CD4-positive, alpha-beta T cell (primary cell): ENCODE data around the gene CFAP157. TPM values are rescaled to one million over a fixed set of nuclear protein-coding genes. Genes with fewer than 3 reads are reported as not detected.

Experiments used
- ATAC-seq: fragments of 200-7000 bp; cut with Tn5 transposase; one replicate; pipeline ENCODE4 v1.10.0; 2022; ENCODE audit warnings: mild to moderate bottlenecking; ENCODE audit not compliant: poor library complexity
- CTCF ChIA-PET: fragments of 350-600 bp; sonication (Branson Sonifier 250); formaldehyde crosslinking; loops from one replicate; lab custom pipeline; 2021; ENCODE audit warnings: antibody characterized with exemption, inconsistent platforms; lab: Charles Lee
- POLR2A ChIA-PET: fragments of 350-600 bp; sonication (Branson Sonifier 250); formaldehyde crosslinking; loops from one replicate; lab custom pipeline; 2021; ENCODE audit warnings: antibody characterized with exemption, inconsistent platforms; lab: Charles Lee
- DNase-seq, 14 experiments: peaks; one replicate each; pipeline ENCODE4 v3.0.0-alpha.2; 2013 to 2020; ENCODE audit warnings: mixed read lengths in 2 of 14
- H3K27ac ChIP-seq, 2 donors: one replicate each; pipeline versions ENCODE4 v1.5.1 to v1.7.0; 2013; ENCODE audit warnings: low read length in 2 of 2, low read depth in 1 of 2, mild to moderate bottlenecking in 1 of 2
- H3K27me3 ChIP-seq, 2 experiments: 1 replicate in 1 of 2; 2 replicates in 1 of 2; pipeline versions ENCODE4 v1.6.1 to v1.7.0; 2013; ENCODE audit warnings: low read length in 2 of 2, control low read depth in 1 of 2, mild to moderate bottlenecking in 1 of 2, moderate library complexity in 1 of 2; ENCODE audit not compliant: insufficient read depth in 2 of 2, control insufficient read depth in 1 of 2
- H3K36me3 ChIP-seq: one replicate; pipeline ENCODE4 v1.6.1; 2013; ENCODE audit warnings: low read length, control low read depth; ENCODE audit not compliant: insufficient read depth
- H3K4me1 ChIP-seq: one replicate; pipeline ENCODE4 v1.6.1; 2013; ENCODE audit warnings: low read length, control low read depth; ENCODE audit not compliant: insufficient read depth
- H3K4me3 ChIP-seq: one replicate; pipeline ENCODE4 v1.5.1; 2013; ENCODE audit warnings: mild to moderate bottlenecking, low read length, moderate library complexity
- H3K9me3 ChIP-seq, 2 experiments: 1 replicate in 1 of 2; 2 replicates in 1 of 2; pipeline versions ENCODE4 v1.6.1 to v1.7.0; 2013; ENCODE audit warnings: low read length in 2 of 2, mild to moderate bottlenecking in 2 of 2, control low read depth in 1 of 2, moderate library complexity in 1 of 2; ENCODE audit not compliant: control insufficient read depth in 1 of 2, insufficient read depth in 1 of 2
- H3K27ac Mint-ChIP-seq: one replicate; pipeline ENCODE4 v1.8.0; 2020; ENCODE audit warnings: mixed read lengths
- H3K27me3 Mint-ChIP-seq: one replicate; pipeline ENCODE4 v1.8.0; 2021; ENCODE audit warnings: mixed read lengths
- H3K36me3 Mint-ChIP-seq: one replicate; pipeline ENCODE4 v1.8.0; 2021; ENCODE audit warnings: low read depth, mixed read lengths
- H3K4me1 Mint-ChIP-seq: one replicate; pipeline ENCODE4 v1.8.0; 2021; ENCODE audit warnings: low read depth, mixed read lengths
- H3K4me3 Mint-ChIP-seq: one replicate; pipeline ENCODE4 v1.8.0; 2020; ENCODE audit warnings: mild to moderate bottlenecking, mixed read lengths
- H3K9me3 Mint-ChIP-seq: one replicate; pipeline ENCODE4 v1.8.0; 2020; ENCODE audit warnings: mixed read lengths
- intact Hi-C, 2 experiments: fragments of 100-400 bp; cut with DNase I in 1 of 2; cut with micrococcal nuclease in 1 of 2; formaldehyde crosslinking; loops; one replicate each; pipeline versions ENCODE4 v1.15.1 to v1.9.0; 2023 to 2025; cut with DNase I, micrococcal nuclease
- total RNA-seq, 174 experiments: library from RNA in 2 of 174; stranded (reverse) in 2 of 174; gene quantifications; one replicate each; pipeline ENCODE4 v1.2.3 and lab custom pipeline; 2021 to 2026
- TF ChIP-seq, protein P1 (sequence below): fragments of 200-600 bp; IDR thresholded peaks from one replicate; pipeline ENCODE4 v1.8.0; 2022; ENCODE audit warnings: antibody characterized with exemption, mild to moderate bottlenecking

CFAP157 gene
- total RNA-seq, 2 experiments from 2014 or later, result 0.11 TPM; not detected in 1

- H3K27ac ChIP-seq, result peak overlapping the region; percentile 73 to 75
- peaks cover 22% of the 10 kb centered on the region for H3K4me1 ChIP-seq
- H3K27me3 ChIP-seq, result no peaks in the 10 kb centered on the region
- intact Hi-C loops, result loop anchor here (1.0 to 10.0 kb wide), 8 partner anchors 36 to 795 kb away; partner anchors contain the start of gene ST6GALNAC4 (in 1 of the 2)
- H3K9me3 ChIP-seq, result no peaks in the 10 kb centered on the region
- Mint-ChIP-seq H3K27me3 (no peaks in the 10 kb centered on the region), H3K4me3 (peak overlapping the region; percentile 99), H3K9me3 (no peaks in the 10 kb centered on the region), H3K36me3 (peaks cover 27% of the 10 kb centered on the region), H3K27ac (peak overlapping the region; percentile 83), H3K4me1 (peaks cover 16% of the 10 kb centered on the region)
- POLR2A ChIA-PET, result interaction anchor here (0.6 to 2.3 kb wide), 15 partner anchors 15 to 491 kb away, joined by 3 to 40 read pairs (median 7); partner anchors contain the start of genes CDK9, LRSAM1, PIP5KL1 and PTRH1
- no peak for ATAC-seq
- H3K36me3 ChIP-seq, result peaks cover 48% of the 10 kb centered on the region
- DNase-seq, result peak in 1 of 14 experiments; percentile 44
- CTCF ChIA-PET, result interaction anchor here (0.6 to 3.2 kb wide), 29 partner anchors 10 to 332 kb away, joined by 3 to 43 read pairs (median 6); partner anchors contain the start of genes CDK9, NAIF1, PTRH1 and SH2D3C
- H3K4me3 ChIP-seq, result no peak overlapping the region
- TF ChIP-seq, protein P1, sequence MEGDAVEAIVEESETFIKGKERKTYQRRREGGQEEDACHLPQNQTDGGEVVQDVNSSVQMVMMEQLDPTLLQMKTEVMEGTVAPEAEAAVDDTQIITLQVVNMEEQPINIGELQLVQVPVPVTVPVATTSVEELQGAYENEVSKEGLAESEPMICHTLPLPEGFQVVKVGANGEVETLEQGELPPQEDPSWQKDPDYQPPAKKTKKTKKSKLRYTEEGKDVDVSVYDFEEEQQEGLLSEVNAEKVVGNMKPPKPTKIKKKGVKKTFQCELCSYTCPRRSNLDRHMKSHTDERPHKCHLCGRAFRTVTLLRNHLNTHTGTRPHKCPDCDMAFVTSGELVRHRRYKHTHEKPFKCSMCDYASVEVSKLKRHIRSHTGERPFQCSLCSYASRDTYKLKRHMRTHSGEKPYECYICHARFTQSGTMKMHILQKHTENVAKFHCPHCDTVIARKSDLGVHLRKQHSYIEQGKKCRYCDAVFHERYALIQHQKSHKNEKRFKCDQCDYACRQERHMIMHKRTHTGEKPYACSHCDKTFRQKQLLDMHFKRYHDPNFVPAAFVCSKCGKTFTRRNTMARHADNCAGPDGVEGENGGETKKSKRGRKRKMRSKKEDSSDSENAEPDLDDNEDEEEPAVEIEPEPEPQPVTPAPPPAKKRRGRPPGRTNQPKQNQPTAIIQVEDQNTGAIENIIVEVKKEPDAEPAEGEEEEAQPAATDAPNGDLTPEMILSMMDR, result no peak
Measured at GRCh38 chr9:127735530-127736185, 28.9 kb downstream of the CFAP157 start.

- H3K9me3 ChIP-seq, result no peaks in the 10 kb centered on the region
- no peaks in the 10 kb centered on the region for H3K27me3 Mint-ChIP-seq
- peaks cover 40% of the 10 kb centered on the region for H3K36me3 Mint-ChIP-seq
- no peak overlapping the region for H3K27ac ChIP-seq
- peaks cover 48% of the 10 kb centered on the region for H3K36me3 ChIP-seq
- H3K4me1 Mint-ChIP-seq, result peaks cover 16% of the 10 kb centered on the region
- intact Hi-C loops, result loop anchor here in 1 of 2 experiments (5.0 to 10.0 kb wide), 2 partner anchors 169 to 524 kb away; no protein-coding TSS in a partner anchor
- peak overlapping the region; percentile 27 for H3K27ac Mint-ChIP-seq
- no peaks in the 10 kb centered on the region for H3K9me3 Mint-ChIP-seq
- ATAC-seq (no peak), DNase-seq (no peak)
- H3K4me3 Mint-ChIP-seq, result no peak overlapping the region
- H3K4me1 ChIP-seq, result peaks cover 22% of the 10 kb centered on the region
- CTCF ChIA-PET, result no interaction called here
- TF ChIP-seq, protein P1, result no peak
- H3K27me3 ChIP-seq, result no peaks in the 10 kb centered on the region
- H3K4me3 ChIP-seq, result no peak overlapping the region
- POLR2A ChIA-PET, result no interaction called here
Measured at GRCh38 chr9:127738666-127739065, 31.9 kb downstream of the CFAP157 start.

GRCh38 chr9:127739614-127740330, 33.0 kb downstream of the CFAP157 start:
- TF ChIP-seq, protein P1, result no peak
- no peak overlapping the region for H3K27ac Mint-ChIP-seq

More at GRCh38 chr9:127739614-127740330, 33.0 kb downstream of the CFAP157 start:
- ChIA-PET CTCF (no interaction called here), POLR2A (interaction anchor here (0.5 kb wide), 1 partner anchor 40 kb away, joined by 3 read pairs; no protein-coding TSS in a partner anchor)
- DNase-seq (no peak), ATAC-seq (no peak)
- no peak overlapping the region for H3K4me3 Mint-ChIP-seq
- no peaks in the 10 kb centered on the region for H3K27me3 ChIP-seq
- intact Hi-C loops, result loop anchor here in 1 of 2 experiments (5.0 to 10.0 kb wide), 2 partner anchors 168 to 525 kb away; no protein-coding TSS in a partner anchor
- H3K27ac ChIP-seq, result no peak overlapping the region
- no peaks in the 10 kb centered on the region for H3K9me3 Mint-ChIP-seq
- H3K36me3 ChIP-seq, result peaks cover 56% of the 10 kb centered on the region
- peaks cover 44% of the 10 kb centered on the region for H3K36me3 Mint-ChIP-seq
- no peaks in the 10 kb centered on the region for H3K9me3 ChIP-seq
- peaks cover 12% of the 10 kb centered on the region for H3K4me1 ChIP-seq
- H3K27me3 Mint-ChIP-seq, result no peaks in the 10 kb centered on the region
- peaks cover 8% of the 10 kb centered on the region for H3K4me1 Mint-ChIP-seq
- no peak overlapping the region for H3K4me3 ChIP-seq
